ENCODE measurements around the gene ID4.

ID4 gene

DNA sequence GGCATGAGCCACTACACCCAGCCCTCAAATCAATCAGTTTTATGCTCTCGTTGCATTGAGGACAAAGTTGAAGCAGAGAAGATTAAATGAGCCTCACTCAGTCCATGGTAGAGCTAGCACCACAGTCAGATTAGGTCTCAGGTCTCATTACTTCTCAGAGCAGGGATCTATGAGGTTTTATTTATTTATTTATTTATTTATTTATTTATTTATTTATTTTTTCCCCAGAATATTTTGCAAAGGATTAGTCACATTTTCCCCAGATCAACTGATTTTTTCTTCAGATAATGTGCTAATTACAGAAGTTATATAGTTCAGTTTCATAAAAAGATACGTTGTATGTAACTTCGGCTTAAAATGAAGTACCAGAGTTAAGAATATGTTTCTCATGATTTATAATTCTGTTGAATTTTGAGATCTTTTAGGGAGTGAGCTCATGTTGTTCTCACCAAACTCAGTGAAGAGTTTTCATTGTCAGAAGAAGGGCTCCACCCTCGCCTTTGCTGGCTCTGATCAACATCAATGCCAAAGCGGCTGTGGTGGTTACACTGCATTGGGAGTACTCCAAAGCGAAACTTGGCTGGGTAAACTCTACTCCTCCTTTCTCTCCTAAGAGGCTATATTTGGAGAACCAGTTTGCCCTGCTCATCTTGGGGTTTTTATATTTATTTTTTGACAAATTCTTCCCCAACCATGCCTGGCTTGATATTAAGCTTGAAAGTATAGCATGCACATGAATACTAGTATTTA is 12.9 kb upstream of the ID4 start:
- Histone ChIP-seq H3K9me3 (ENCODE audit: control insufficient read depth, insufficient read depth, low read depth, low read length) (no peaks in the 10 kb centered on the region), H3K36me3 (ENCODE audit: control insufficient read depth in 2 of 2, insufficient read depth in 1 of 2, low read length in 2 of 2) (no peaks in the 10 kb centered on the region), H3K4me3 (ENCODE audit: low read depth, low read length) (no peak overlapping the region), H3K4me1 (ENCODE audit: control insufficient read depth, insufficient read depth, low read length) (no peaks in the 10 kb centered on the region), H3K27ac (ENCODE audit: extremely low read depth, low read depth, low read length) (no peak overlapping the region)
- ChIA-PET CTCF (interaction anchor here (1.1 to 1.3 kb wide), 3 partner anchors 12 to 16 kb away, joined by 3 to 4 read pairs (median 3); no protein-coding TSS in a partner anchor), POLR2A (interaction anchor here (2.3 kb wide), 1 partner anchor 13 kb away, joined by 21 read pairs; the partner anchor contains the start of gene ID4)
- 0 out of 2 replicates have a peak, but pooled peaks have one; percentile 15 for TF ChIP-seq ZNF19 (tag by site-specific recombination; IDR thresholded peaks at IDR 0.05; ENCODE audit: low read depth)
- TF ChIP-seq ZNF292 (tag by site-specific recombination; IDR thresholded peaks at IDR 0.05; ENCODE audit: borderline replicate concordance, low read depth): 0 out of 2 replicates have a peak, but pooled peaks have one; percentile 56
- TF ChIP-seq KLF7 (tag by site-specific recombination; IDR thresholded peaks at IDR 0.05; ENCODE audit: borderline replicate concordance): no peak
- TF ChIP-seq, protein P1, sequence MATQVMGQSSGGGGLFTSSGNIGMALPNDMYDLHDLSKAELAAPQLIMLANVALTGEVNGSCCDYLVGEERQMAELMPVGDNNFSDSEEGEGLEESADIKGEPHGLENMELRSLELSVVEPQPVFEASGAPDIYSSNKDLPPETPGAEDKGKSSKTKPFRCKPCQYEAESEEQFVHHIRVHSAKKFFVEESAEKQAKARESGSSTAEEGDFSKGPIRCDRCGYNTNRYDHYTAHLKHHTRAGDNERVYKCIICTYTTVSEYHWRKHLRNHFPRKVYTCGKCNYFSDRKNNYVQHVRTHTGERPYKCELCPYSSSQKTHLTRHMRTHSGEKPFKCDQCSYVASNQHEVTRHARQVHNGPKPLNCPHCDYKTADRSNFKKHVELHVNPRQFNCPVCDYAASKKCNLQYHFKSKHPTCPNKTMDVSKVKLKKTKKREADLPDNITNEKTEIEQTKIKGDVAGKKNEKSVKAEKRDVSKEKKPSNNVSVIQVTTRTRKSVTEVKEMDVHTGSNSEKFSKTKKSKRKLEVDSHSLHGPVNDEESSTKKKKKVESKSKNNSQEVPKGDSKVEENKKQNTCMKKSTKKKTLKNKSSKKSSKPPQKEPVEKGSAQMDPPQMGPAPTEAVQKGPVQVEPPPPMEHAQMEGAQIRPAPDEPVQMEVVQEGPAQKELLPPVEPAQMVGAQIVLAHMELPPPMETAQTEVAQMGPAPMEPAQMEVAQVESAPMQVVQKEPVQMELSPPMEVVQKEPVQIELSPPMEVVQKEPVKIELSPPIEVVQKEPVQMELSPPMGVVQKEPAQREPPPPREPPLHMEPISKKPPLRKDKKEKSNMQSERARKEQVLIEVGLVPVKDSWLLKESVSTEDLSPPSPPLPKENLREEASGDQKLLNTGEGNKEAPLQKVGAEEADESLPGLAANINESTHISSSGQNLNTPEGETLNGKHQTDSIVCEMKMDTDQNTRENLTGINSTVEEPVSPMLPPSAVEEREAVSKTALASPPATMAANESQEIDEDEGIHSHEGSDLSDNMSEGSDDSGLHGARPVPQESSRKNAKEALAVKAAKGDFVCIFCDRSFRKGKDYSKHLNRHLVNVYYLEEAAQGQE (tag by site-specific recombination; IDR thresholded peaks at IDR 0.05): peak; percentile 67
- no peak for TF ChIP-seq ZFP37 (tag by site-specific recombination; IDR thresholded peaks at IDR 0.05)
- TF ChIP-seq, protein P2, sequence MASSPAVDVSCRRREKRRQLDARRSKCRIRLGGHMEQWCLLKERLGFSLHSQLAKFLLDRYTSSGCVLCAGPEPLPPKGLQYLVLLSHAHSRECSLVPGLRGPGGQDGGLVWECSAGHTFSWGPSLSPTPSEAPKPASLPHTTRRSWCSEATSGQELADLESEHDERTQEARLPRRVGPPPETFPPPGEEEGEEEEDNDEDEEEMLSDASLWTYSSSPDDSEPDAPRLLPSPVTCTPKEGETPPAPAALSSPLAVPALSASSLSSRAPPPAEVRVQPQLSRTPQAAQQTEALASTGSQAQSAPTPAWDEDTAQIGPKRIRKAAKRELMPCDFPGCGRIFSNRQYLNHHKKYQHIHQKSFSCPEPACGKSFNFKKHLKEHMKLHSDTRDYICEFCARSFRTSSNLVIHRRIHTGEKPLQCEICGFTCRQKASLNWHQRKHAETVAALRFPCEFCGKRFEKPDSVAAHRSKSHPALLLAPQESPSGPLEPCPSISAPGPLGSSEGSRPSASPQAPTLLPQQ (tag by site-specific recombination; IDR thresholded peaks at IDR 0.05): no peak
- TF ChIP-seq ZNF707 (tag by site-specific recombination; IDR thresholded peaks at IDR 0.05): no peak
- no peak for TF ChIP-seq YY2 (tag by site-specific recombination; IDR thresholded peaks at IDR 0.05)
- TF ChIP-seq ZNF426 (tag by site-specific recombination; IDR thresholded peaks at IDR 0.05): peak; percentile 83
- TF ChIP-seq, protein P3, sequence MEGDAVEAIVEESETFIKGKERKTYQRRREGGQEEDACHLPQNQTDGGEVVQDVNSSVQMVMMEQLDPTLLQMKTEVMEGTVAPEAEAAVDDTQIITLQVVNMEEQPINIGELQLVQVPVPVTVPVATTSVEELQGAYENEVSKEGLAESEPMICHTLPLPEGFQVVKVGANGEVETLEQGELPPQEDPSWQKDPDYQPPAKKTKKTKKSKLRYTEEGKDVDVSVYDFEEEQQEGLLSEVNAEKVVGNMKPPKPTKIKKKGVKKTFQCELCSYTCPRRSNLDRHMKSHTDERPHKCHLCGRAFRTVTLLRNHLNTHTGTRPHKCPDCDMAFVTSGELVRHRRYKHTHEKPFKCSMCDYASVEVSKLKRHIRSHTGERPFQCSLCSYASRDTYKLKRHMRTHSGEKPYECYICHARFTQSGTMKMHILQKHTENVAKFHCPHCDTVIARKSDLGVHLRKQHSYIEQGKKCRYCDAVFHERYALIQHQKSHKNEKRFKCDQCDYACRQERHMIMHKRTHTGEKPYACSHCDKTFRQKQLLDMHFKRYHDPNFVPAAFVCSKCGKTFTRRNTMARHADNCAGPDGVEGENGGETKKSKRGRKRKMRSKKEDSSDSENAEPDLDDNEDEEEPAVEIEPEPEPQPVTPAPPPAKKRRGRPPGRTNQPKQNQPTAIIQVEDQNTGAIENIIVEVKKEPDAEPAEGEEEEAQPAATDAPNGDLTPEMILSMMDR (tag by site-specific recombination; IDR thresholded peaks at IDR 0.05): no peak
- TF ChIP-seq ZNF76 (tag by site-specific recombination; IDR thresholded peaks at IDR 0.05; ENCODE audit: borderline replicate concordance, low read depth): no peak
- no peak for TF ChIP-seq ZNF768 (tag by site-specific recombination; IDR thresholded peaks at IDR 0.05)
- TF ChIP-seq, protein P4, sequence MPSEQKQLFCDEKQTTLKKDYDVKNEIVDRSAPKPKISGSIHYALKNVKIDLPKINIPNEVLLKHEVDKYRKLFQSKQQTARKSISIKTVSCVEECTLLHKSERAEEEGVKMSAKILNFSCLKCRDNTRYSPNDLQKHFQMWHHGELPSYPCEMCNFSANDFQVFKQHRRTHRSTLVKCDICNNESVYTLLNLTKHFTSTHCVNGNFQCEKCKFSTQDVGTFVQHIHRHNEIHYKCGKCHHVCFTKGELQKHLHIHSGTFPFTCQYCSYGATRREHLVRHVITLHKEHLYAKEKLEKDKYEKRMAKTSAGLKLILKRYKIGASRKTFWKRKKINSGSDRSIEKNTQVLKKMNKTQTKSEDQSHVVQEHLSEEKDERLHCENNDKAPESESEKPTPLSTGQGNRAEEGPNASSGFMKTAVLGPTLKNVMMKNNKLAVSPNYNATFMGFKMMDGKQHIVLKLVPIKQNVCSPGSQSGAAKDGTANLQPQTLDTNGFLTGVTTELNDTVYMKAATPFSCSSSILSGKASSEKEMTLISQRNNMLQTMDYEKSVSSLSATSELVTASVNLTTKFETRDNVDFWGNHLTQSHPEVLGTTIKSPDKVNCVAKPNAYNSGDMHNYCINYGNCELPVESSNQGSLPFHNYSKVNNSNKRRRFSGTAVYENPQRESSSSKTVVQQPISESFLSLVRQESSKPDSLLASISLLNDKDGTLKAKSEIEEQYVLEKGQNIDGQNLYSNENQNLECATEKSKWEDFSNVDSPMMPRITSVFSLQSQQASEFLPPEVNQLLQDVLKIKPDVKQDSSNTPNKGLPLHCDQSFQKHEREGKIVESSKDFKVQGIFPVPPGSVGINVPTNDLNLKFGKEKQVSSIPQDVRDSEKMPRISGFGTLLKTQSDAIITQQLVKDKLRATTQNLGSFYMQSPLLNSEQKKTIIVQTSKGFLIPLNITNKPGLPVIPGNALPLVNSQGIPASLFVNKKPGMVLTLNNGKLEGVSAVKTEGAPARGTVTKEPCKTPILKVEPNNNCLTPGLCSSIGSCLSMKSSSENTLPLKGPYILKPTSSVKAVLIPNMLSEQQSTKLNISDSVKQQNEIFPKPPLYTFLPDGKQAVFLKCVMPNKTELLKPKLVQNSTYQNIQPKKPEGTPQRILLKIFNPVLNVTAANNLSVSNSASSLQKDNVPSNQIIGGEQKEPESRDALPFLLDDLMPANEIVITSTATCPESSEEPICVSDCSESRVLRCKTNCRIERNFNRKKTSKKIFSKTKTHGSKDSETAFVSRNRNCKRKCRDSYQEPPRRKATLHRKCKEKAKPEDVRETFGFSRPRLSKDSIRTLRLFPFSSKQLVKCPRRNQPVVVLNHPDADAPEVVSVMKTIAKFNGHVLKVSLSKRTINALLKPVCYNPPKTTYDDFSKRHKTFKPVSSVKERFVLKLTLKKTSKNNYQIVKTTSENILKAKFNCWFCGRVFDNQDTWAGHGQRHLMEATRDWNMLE (tag by site-specific recombination; conservative IDR thresholded peaks at IDR 0.05; ENCODE audit: low read depth): peak; percentile 85
- no peak for TF ChIP-seq ZNF175 (tag by site-specific recombination; IDR thresholded peaks at IDR 0.05)
- no peak for TF ChIP-seq ZNF24 (tag by site-specific recombination; IDR thresholded peaks at IDR 0.05)
- peak; percentile 81 for TF ChIP-seq ZNF555 (tag by site-specific recombination; conservative IDR thresholded peaks at IDR 0.05)
- no peak for TF ChIP-seq KLF8 (tag by site-specific recombination; IDR thresholded peaks at IDR 0.05)
- no peak for TF ChIP-seq ZFP3 (tag by site-specific recombination; IDR thresholded peaks at IDR 0.05; ENCODE audit: low read depth)
- no peak for TF ChIP-seq PBX3 (CRISPR knock-in tag; IDR thresholded peaks at IDR 0.05)
- TF ChIP-seq, protein P5, sequence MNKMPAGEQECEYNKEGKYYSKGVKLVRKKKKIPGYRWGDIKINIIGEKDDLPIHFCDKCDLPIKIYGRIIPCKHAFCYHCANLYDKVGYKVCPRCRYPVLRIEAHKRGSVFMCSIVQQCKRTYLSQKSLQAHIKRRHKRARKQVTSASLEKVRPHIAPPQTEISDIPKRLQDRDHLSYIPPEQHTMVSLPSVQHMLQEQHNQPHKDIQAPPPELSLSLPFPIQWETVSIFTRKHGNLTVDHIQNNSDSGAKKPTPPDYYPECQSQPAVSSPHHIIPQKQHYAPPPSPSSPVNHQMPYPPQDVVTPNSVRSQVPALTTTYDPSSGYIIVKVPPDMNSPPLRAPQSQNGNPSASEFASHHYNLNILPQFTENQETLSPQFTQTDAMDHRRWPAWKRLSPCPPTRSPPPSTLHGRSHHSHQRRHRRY (tag by site-specific recombination; IDR thresholded peaks at IDR 0.05): no peak
- no peak for TF ChIP-seq ZNF585B (tag by site-specific recombination; IDR thresholded peaks at IDR 0.05)
- TF ChIP-seq ZNF211 (tag by site-specific recombination; IDR thresholded peaks at IDR 0.05; ENCODE audit: low read depth): no peak
